DOHH2 (cell line): ENCODE measurements around the gene ADAMTS7.

Experiments
- H3F3A ChIP-seq: fragments of 200-600 bp; sonication (generic), shearing (Covaris generic); 2 replicates; pipeline ENCODE4 v1.6.0; 2016; ENCODE audit warnings: antibody characterized with exemption, mild to moderate bottlenecking; ENCODE audit not compliant: control insufficient read depth, insufficient read depth
- H3K27ac ChIP-seq: fragments of 200-600 bp; sonication (generic); 2 replicates; pipeline ENCODE4 v1.5.1; 2014; ENCODE audit warnings: low read depth, mild to moderate bottlenecking, low read length, moderate library complexity
- H3K27me3 ChIP-seq: fragments of 200-600 bp; sonication (generic); 2 replicates; pipeline ENCODE4 v1.6.1; 2014; ENCODE audit warnings: mild to moderate bottlenecking, low read length, mixed read lengths; ENCODE audit not compliant: control insufficient read depth
- H3K36me3 ChIP-seq: fragments of 200-600 bp; sonication (generic); 2 replicates; pipeline ENCODE4 v1.6.1; 2014; ENCODE audit warnings: mild to moderate bottlenecking, low read length, moderate library complexity, mixed read lengths; ENCODE audit not compliant: control insufficient read depth
- H3K4me1 ChIP-seq: fragments of 200-600 bp; sonication (generic); 2 replicates; pipeline ENCODE4 v1.6.1; 2014; ENCODE audit warnings: mild to moderate bottlenecking, low read length, mixed read lengths; ENCODE audit not compliant: control insufficient read depth
- H3K4me2 ChIP-seq: fragments of 200-600 bp; sonication (generic); 2 replicates; pipeline ENCODE4 v1.6.0; 2014; ENCODE audit warnings: mild to moderate bottlenecking, low read length, moderate library complexity
- H3K4me3 ChIP-seq: fragments of 200-600 bp; sonication (generic); 2 replicates; pipeline ENCODE4 v1.5.1; 2014; ENCODE audit warnings: mild to moderate bottlenecking, low read length, mixed read lengths
- H3K79me2 ChIP-seq: fragments of 200-600 bp; sonication (generic); 2 replicates; pipeline ENCODE4 v1.6.1; 2014; ENCODE audit warnings: mild to moderate bottlenecking, low read length, mixed read lengths; ENCODE audit not compliant: control insufficient read depth
- H3K9me2 ChIP-seq: fragments of 200-600 bp; sonication (generic); replicated peaks from 2 replicates; pipeline ENCODE4 v1.6.1; 2014; ENCODE audit warnings: mild to moderate bottlenecking, low read length, mixed read lengths; ENCODE audit not compliant: control insufficient read depth
- H3K9me3 ChIP-seq: fragments of 200-600 bp; sonication (generic); 2 replicates; pipeline ENCODE4 v1.6.1; 2014; ENCODE audit warnings: antibody characterized with exemption, low read length, mixed read lengths; ENCODE audit not compliant: control insufficient read depth, insufficient read depth
- H4K20me1 ChIP-seq: fragments of 200-600 bp; sonication (generic); 2 replicates; pipeline ENCODE4 v1.6.0; 2014; ENCODE audit warnings: low read depth, mild to moderate bottlenecking, antibody characterized with exemption, low read length, moderate library complexity; ENCODE audit not compliant: control insufficient read depth, insufficient read depth
- CTCF ChIP-seq: fragments of 200-600 bp; sonication (generic); IDR thresholded peaks from one replicate; pipeline ENCODE4 v1.5.1; 2014; ENCODE audit warnings: antibody characterized with exemption, mild to moderate bottlenecking, low read depth, low read length; ENCODE audit not compliant: poor library complexity, severe bottlenecking
- EZH2phosphoT487 ChIP-seq: fragments of 200-600 bp; sonication (generic); IDR thresholded peaks from 2 replicates; pipeline ENCODE4 v1.6.1; 2017; ENCODE audit warnings: borderline replicate concordance, mild to moderate bottlenecking, antibody characterized with exemption, low read length, moderate library complexity, mixed read lengths

ADAMTS7 gene

GRCh38 chr15:78712797-78713515 lies 98.3 kb downstream of the ADAMTS7 start:
- H3F3A ChIP-seq = no peaks in the 10 kb centered on the region
- no peak overlapping the region for H3K4me3 ChIP-seq
- no peaks in the 10 kb centered on the region for H3K9me2 ChIP-seq
- H3K79me2 ChIP-seq = no peaks in the 10 kb centered on the region
- no peaks in the 10 kb centered on the region; the same call in none of the 2 replicates for H3K9me3 ChIP-seq
- peaks cover 11% of the 10 kb centered on the region for H3K27me3 ChIP-seq
- no peak overlapping the region for H3K4me2 ChIP-seq
- no peaks in the 10 kb centered on the region for H4K20me1 ChIP-seq
- peaks cover 14% of the 10 kb centered on the region for H3K4me1 ChIP-seq
- TF ChIP-seq CTCF (no peak), EZH2phosphoT487 (no peak)
- no peak overlapping the region for H3K27ac ChIP-seq
- H3K36me3 ChIP-seq = no peaks in the 10 kb centered on the region

- H3K4me1 ChIP-seq = peaks cover 14% of the 10 kb centered on the region
- no peak overlapping the region for H3K4me3 ChIP-seq
- no peaks in the 10 kb centered on the region for H4K20me1 ChIP-seq
- no peaks in the 10 kb centered on the region for H3K36me3 ChIP-seq
- H3F3A ChIP-seq = no peaks in the 10 kb centered on the region
- H3K9me2 ChIP-seq = no peaks in the 10 kb centered on the region
- no peak overlapping the region for H3K27ac ChIP-seq
- no peaks in the 10 kb centered on the region for H3K79me2 ChIP-seq
- H3K27me3 ChIP-seq = peaks cover 11% of the 10 kb centered on the region
- H3K9me3 ChIP-seq = no peaks in the 10 kb centered on the region; the same call in none of the 2 replicates
- TF ChIP-seq CTCF (no peak), EZH2phosphoT487 (no peak)
- H3K4me2 ChIP-seq = no peak overlapping the region
These were observed 99.6 kb downstream of the ADAMTS7 start for GRCh38 chr15:78711638-78712037.

- H3K9me2 ChIP-seq = no peaks in the 10 kb centered on the region
- peaks cover 17% of the 10 kb centered on the region for H3K27me3 ChIP-seq
- no peaks in the 10 kb centered on the region for H4K20me1 ChIP-seq
- H3F3A ChIP-seq = no peaks in the 10 kb centered on the region
- H3K4me3 ChIP-seq = no peak overlapping the region
- peak; percentile 89 for TF ChIP-seq CTCF
- TF ChIP-seq EZH2phosphoT487 = no peak
- no peaks in the 10 kb centered on the region for H3K36me3 ChIP-seq
- no peaks in the 10 kb centered on the region for H3K79me2 ChIP-seq
- peak overlapping the region; percentile 37 for H3K4me2 ChIP-seq
- H3K9me3 ChIP-seq = no peaks in the 10 kb centered on the region; the same call in 1 of the 2 replicates
- H3K4me1 ChIP-seq = peaks cover 14% of the 10 kb centered on the region
- H3K27ac ChIP-seq = no peak overlapping the region
These were observed 101.9 kb downstream of the ADAMTS7 start for GRCh38 chr15:78709263-78709882.
